ENCODE results near the gene CMSS1.

Gene CMSS1

GRCh38 chr3:99909714-99910495, 92.2 kb downstream of the CMSS1 start:
- Mint-ChIP-seq H3K27me3 (no peaks in the 10 kb centered on the region), H3K9me3 (no peaks in the 10 kb centered on the region), H3K36me3 (ENCODE audit: low read depth) (peaks cover 20% of the 10 kb centered on the region), H3K4me1 (ENCODE audit: low read depth) (peaks cover 4% of the 10 kb centered on the region), H3K4me3 (no peak overlapping the region), H3K27ac (no peak overlapping the region)

- Mint-ChIP-seq H3K27ac (no peak overlapping the region), H3K36me3 (ENCODE audit: low read depth) (peaks cover 24% of the 10 kb centered on the region), H3K4me1 (ENCODE audit: low read depth) (peaks cover 4% of the 10 kb centered on the region), H3K9me3 (no peaks in the 10 kb centered on the region), H3K27me3 (no peaks in the 10 kb centered on the region), H3K4me3 (no peak overlapping the region)
Measured at GRCh38 chr3:99910752-99911290, 93.2 kb downstream of the CMSS1 start.

GRCh38 chr3:99911433-99911832, 93.8 kb downstream of the CMSS1 start:
- no peaks in the 10 kb centered on the region for H3K27me3 Mint-ChIP-seq
- H3K36me3 Mint-ChIP-seq (ENCODE audit: low read depth), result peaks cover 28% of the 10 kb centered on the region
- H3K9me3 Mint-ChIP-seq, result no peaks in the 10 kb centered on the region
- no peak overlapping the region for H3K4me3 Mint-ChIP-seq
- H3K4me1 Mint-ChIP-seq (ENCODE audit: low read depth), result peaks cover 4% of the 10 kb centered on the region
- H3K27ac Mint-ChIP-seq, result no peak overlapping the region

GRCh38 chr3:99915906-99916432, 98.3 kb downstream of the CMSS1 start:
- no peaks in the 10 kb centered on the region for H3K9me3 Mint-ChIP-seq
- no peak overlapping the region for H3K4me3 Mint-ChIP-seq
- no peak overlapping the region for H3K27ac Mint-ChIP-seq
- peaks cover 11% of the 10 kb centered on the region for H3K4me1 Mint-ChIP-seq (ENCODE audit: low read depth)
- H3K27me3 Mint-ChIP-seq, result no peaks in the 10 kb centered on the region
- H3K36me3 Mint-ChIP-seq (ENCODE audit: low read depth), result peaks cover 30% of the 10 kb centered on the region

- Mint-ChIP-seq H3K4me1 (ENCODE audit: low read depth) (peaks cover 11% of the 10 kb centered on the region), H3K9me3 (no peaks in the 10 kb centered on the region)
Measured at GRCh38 chr3:99918715-99919114, 101.1 kb downstream of the CMSS1 start.

GRCh38 chr3:99919694-99920093, 102.0 kb downstream of the CMSS1 start:
- Mint-ChIP-seq H3K27ac (no peak overlapping the region), H3K36me3 (ENCODE audit: low read depth) (peaks cover 33% of the 10 kb centered on the region), H3K4me1 (ENCODE audit: low read depth) (peaks cover 8% of the 10 kb centered on the region), H3K4me3 (no peak overlapping the region), H3K9me3 (no peaks in the 10 kb centered on the region), H3K27me3 (no peaks in the 10 kb centered on the region)

More at GRCh38 chr3:99918715-99919114, 101.1 kb downstream of the CMSS1 start:
- Mint-ChIP-seq H3K27me3 (no peaks in the 10 kb centered on the region), H3K36me3 (ENCODE audit: low read depth) (peaks cover 27% of the 10 kb centered on the region), H3K4me3 (no peak overlapping the region), H3K27ac (no peak overlapping the region)

GRCh38 chr3:99920481-99921376, 103.1 kb downstream of the CMSS1 start:
- Mint-ChIP-seq H3K27me3 (no peaks in the 10 kb centered on the region), H3K27ac (no peak overlapping the region), H3K36me3 (ENCODE audit: low read depth) (peaks cover 30% of the 10 kb centered on the region), H3K4me3 (no peak overlapping the region), H3K9me3 (no peaks in the 10 kb centered on the region), H3K4me1 (ENCODE audit: low read depth) (peaks cover 8% of the 10 kb centered on the region)

GRCh38 chr3:99921377-99921695, 103.7 kb downstream of the CMSS1 start:
- H3K4me1 Mint-ChIP-seq (ENCODE audit: low read depth), result peaks cover 8% of the 10 kb centered on the region
- no peak overlapping the region for H3K27ac Mint-ChIP-seq
- H3K9me3 Mint-ChIP-seq, result no peaks in the 10 kb centered on the region
- H3K36me3 Mint-ChIP-seq (ENCODE audit: low read depth), result peaks cover 26% of the 10 kb centered on the region
- no peak overlapping the region for H3K4me3 Mint-ChIP-seq
- no peaks in the 10 kb centered on the region for H3K27me3 Mint-ChIP-seq

GRCh38 chr3:99921986-99922385, 104.3 kb downstream of the CMSS1 start:
- Mint-ChIP-seq H3K9me3 (no peaks in the 10 kb centered on the region), H3K4me3 (no peak overlapping the region), H3K36me3 (ENCODE audit: low read depth) (peaks cover 21% of the 10 kb centered on the region), H3K4me1 (ENCODE audit: low read depth) (peaks cover 8% of the 10 kb centered on the region), H3K27ac (peak overlapping the region; percentile 67), H3K27me3 (no peaks in the 10 kb centered on the region)

GRCh38 chr3:99923873-99924272, 106.2 kb downstream of the CMSS1 start:
- H3K9me3 Mint-ChIP-seq, result no peaks in the 10 kb centered on the region
- H3K27ac Mint-ChIP-seq, result no peak overlapping the region
- H3K36me3 Mint-ChIP-seq (ENCODE audit: low read depth), result peaks cover 15% of the 10 kb centered on the region
- H3K4me1 Mint-ChIP-seq (ENCODE audit: low read depth), result peaks cover 8% of the 10 kb centered on the region
- H3K4me3 Mint-ChIP-seq, result no peak overlapping the region
- H3K27me3 Mint-ChIP-seq, result no peaks in the 10 kb centered on the region

GRCh38 chr3:99925584-99926230, 108.0 kb downstream of the CMSS1 start:
- H3K4me3 Mint-ChIP-seq, result no peak overlapping the region
- H3K36me3 Mint-ChIP-seq (ENCODE audit: low read depth), result peaks cover 15% of the 10 kb centered on the region
- peaks cover 3% of the 10 kb centered on the region for H3K4me1 Mint-ChIP-seq (ENCODE audit: low read depth)
- no peak overlapping the region for H3K27ac Mint-ChIP-seq
- H3K27me3 Mint-ChIP-seq, result no peaks in the 10 kb centered on the region
- no peaks in the 10 kb centered on the region for H3K9me3 Mint-ChIP-seq

- Mint-ChIP-seq H3K36me3 (ENCODE audit: low read depth) (peaks cover 21% of the 10 kb centered on the region), H3K27ac (no peak overlapping the region), H3K4me1 (ENCODE audit: low read depth) (no peaks in the 10 kb centered on the region), H3K9me3 (no peaks in the 10 kb centered on the region), H3K4me3 (no peak overlapping the region), H3K27me3 (no peaks in the 10 kb centered on the region)
Measured at GRCh38 chr3:99927671-99928457, 110.2 kb downstream of the CMSS1 start.

GRCh38 chr3:99928771-99929744, 111.4 kb downstream of the CMSS1 start:
- H3K27ac Mint-ChIP-seq, result no peak overlapping the region
- H3K4me3 Mint-ChIP-seq, result no peak overlapping the region
- no peaks in the 10 kb centered on the region for H3K9me3 Mint-ChIP-seq
- H3K36me3 Mint-ChIP-seq (ENCODE audit: low read depth), result peaks cover 17% of the 10 kb centered on the region
- no peaks in the 10 kb centered on the region for H3K4me1 Mint-ChIP-seq (ENCODE audit: low read depth)
- no peaks in the 10 kb centered on the region for H3K27me3 Mint-ChIP-seq
